GM13976 (cell line): Measurements from ENCODE around the gene EVX2.

Source experiments
- DNase-seq: peaks from one replicate; pipeline ENCODE4 v3.0.0; 2012; ENCODE audit warnings: low spot score
- in situ Hi-C: fragments of 300-500 bp; cut with MboI; formaldehyde crosslinking; loops from one replicate; pipeline ENCODE4 v1.12.0; 2022; ENCODE audit warnings: low sequenced_read_pairs, mixed read lengths, inconsistent platforms; ENCODE audit not compliant: unreplicated experiment
- TF ChIP-seq, protein P1 (sequence below): IDR thresholded peaks from 2 replicates; pipeline ENCODE4 v1.5.1; 2012; ENCODE audit warnings: borderline replicate concordance, mild to moderate bottlenecking; ENCODE audit not compliant: insufficient read depth; ENCODE audit errors: extremely low read depth, missing control alignments, control extremely low read depth

EVX2 gene

DNA sequence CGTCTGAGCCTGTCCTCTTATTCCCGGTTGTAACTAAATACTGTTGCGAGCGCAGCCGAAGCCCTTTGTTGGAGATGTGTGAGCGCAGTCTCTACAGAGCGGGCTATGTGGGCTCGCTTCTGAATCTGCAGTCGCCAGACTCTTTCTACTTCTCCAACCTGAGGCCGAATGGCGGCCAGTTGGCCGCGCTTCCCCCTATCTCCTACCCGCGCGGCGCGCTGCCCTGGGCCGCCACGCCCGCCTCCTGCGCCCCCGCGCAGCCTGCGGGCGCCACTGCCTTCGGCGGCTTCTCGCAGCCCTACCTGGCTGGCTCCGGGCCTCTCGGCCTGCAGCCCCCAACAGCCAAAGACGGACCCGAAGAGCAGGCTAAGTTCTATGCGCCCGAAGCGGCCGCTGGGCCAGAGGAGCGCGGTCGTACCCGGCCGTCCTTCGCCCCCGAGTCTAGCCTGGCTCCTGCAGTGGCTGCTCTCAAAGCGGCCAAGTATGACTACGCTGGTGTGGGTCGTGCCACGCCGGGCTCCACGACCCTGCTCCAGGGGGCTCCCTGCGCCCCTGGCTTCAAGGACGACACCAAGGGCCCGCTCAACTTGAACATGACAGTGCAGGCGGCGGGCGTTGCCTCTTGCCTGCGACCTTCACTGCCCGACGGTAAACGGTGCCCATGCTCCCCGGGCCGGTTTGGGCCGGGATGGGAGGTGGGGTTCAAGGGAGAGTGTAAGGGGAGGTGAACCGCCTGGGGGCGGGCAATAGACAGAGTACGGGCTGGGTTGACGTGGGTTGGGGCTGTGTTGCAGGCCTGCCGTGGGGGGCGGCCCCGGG lies 16.2 kb upstream of the EVX2 start, which contains the start of gene HOXD12:
TSS of gene HOXD12 (plus strand) at position 68 of the 819 bp plus-strand sequence. CDS start at position 75, 7 bp downstream.
- no peak for DNase-seq
- in situ Hi-C loops, result loop anchor here (25.0 kb wide), 1 partner anchor 738 kb away; no protein-coding TSS in a partner anchor
- TF ChIP-seq, protein P1, sequence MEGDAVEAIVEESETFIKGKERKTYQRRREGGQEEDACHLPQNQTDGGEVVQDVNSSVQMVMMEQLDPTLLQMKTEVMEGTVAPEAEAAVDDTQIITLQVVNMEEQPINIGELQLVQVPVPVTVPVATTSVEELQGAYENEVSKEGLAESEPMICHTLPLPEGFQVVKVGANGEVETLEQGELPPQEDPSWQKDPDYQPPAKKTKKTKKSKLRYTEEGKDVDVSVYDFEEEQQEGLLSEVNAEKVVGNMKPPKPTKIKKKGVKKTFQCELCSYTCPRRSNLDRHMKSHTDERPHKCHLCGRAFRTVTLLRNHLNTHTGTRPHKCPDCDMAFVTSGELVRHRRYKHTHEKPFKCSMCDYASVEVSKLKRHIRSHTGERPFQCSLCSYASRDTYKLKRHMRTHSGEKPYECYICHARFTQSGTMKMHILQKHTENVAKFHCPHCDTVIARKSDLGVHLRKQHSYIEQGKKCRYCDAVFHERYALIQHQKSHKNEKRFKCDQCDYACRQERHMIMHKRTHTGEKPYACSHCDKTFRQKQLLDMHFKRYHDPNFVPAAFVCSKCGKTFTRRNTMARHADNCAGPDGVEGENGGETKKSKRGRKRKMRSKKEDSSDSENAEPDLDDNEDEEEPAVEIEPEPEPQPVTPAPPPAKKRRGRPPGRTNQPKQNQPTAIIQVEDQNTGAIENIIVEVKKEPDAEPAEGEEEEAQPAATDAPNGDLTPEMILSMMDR, result no peak

DNA sequence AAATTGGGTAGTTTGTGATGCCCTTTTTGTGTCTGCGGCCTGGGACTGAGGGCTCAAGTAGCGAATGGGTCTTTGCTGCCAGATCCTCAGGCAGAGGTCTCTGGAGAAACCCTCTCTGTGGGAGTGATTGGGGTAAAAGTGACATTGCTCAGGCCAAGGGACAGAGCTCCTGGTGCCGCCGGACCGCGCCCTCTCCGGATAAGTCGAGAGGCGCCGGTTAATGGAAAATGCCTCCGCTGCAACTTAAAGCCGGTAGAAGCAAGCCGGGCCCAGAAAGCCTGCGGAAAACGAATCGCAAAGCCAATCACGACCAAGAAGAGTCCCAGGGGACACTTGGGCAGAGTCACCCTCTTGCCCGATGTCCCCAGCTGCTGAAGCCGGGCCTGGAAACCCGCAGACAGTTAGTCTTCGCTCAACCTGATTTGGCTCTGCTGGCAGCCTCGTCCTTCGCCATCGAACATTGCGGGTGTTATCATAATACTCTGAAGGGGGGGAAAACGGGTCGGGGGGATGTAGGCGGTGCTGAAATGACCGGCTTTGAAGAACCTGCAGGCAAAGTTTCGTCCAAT lies 15.5 kb upstream of the EVX2 start:
- DNase-seq, result no peak
- in situ Hi-C loops, result loop anchor here (25.0 kb wide), 1 partner anchor 737 kb away; no protein-coding TSS in a partner anchor
- TF ChIP-seq, protein P1, result no peak

DNA sequence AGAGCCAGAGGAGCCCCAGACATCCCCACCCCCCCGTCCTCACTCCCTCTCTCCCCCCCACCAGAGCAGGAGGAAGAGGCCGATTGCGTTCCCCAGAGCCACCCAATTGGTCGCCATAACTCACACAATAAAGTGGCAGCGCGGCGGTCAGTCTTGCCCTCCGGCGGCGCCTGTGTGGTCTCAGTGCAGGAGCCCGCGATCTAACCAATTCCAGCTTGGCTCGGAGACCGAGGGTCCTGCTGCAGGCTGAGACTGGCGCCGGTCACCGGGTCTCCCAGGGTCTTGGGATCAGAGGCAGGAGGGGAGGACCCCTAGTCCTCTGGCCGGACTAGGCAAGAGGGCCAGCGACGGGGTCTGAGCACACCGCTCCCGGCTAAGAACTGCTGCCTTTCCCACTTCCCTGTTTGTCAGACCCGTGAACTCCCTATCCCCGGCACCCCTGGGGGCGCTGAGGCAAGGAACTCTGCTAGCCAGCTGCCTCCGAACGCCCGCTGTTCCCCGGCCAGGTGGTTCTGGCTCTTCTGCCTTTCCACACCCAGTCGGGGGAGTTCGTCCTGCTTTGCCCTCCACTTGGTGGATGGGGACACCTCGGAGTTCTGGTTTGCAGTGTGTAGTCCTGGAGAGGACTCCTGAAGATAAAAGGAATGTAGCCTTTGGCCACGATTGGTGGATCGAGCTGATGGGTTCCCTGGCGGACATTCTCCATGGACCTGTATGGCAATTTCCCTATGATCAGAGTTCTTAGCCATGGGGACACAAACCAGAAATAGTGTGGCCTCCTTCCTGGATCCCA lies 14.8 kb upstream of the EVX2 start:
- TF ChIP-seq, protein P1, result no peak
- in situ Hi-C loops, result loop anchor here (25.0 kb wide), 1 partner anchor 736 kb away; no protein-coding TSS in a partner anchor
- no peak for DNase-seq

GRCh38 chr2:176097820-176098365 lies 14.1 kb upstream of the EVX2 start:
- TF ChIP-seq, protein P1, result no peak
- no peak for DNase-seq
- in situ Hi-C loops, result loop anchor here (25.0 kb wide), 1 partner anchor 736 kb away; no protein-coding TSS in a partner anchor

GRCh38 chr2:176096986-176097819 lies 13.4 kb upstream of the EVX2 start:
- in situ Hi-C loops, result loop anchor here (25.0 kb wide), 1 partner anchor 735 kb away; no protein-coding TSS in a partner anchor
- TF ChIP-seq, protein P1, result peak; percentile 89
- DNase-seq, result peak; percentile 85
